HG02938 (cell line): ENCODE data around the gene TXNDC5.

ENCODE experiments used
- ATAC-seq: cut with Tn5 transposase; IDR thresholded peaks from one replicate; pipeline ENCODE4 v1.9.1; 2021; ENCODE audit warnings: mild to moderate bottlenecking, moderate library complexity; ENCODE audit not compliant: unreplicated experiment

TXNDC5 gene

GRCh38 chr6:7878401-7878964 lies 32.1 kb downstream of the TXNDC5 start:
- ATAC-seq, result no peak

- no peak for ATAC-seq
Observed at GRCh38 chr6:7868926-7869325, 41.7 kb downstream of the TXNDC5 start.

DNA sequence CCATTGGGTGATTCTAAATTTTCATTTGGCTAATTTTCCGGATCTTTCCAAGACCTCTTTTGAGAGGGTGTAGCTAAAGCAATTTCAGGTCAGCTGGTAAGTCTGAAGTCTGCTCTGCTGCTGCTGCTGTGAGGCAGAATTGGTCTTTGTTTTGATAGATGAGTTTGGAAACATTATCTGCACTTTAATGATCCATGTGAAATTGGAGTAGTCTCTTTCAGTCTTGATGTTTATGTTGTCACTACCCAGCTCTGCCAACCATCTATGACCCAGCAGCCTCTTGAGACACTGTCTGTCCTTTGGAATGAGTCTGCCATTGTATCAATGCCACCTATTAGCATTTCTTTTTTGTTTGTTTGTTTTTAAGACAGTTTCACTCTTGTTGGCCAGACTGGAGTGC lies 44.1 kb downstream of the TXNDC5 start:
- ATAC-seq, result no peak

- ATAC-seq, result no peak
Observed at GRCh38 chr6:7865781-7866180, 44.8 kb downstream of the TXNDC5 start.

- ATAC-seq, result no peak
Observed at GRCh38 chr6:7859591-7859990, 51.0 kb downstream of the TXNDC5 start.

- no peak for ATAC-seq
Observed at GRCh38 chr6:7851780-7852179, 58.8 kb downstream of the TXNDC5 start.

GRCh38 chr6:7848229-7848628 lies 62.4 kb downstream of the TXNDC5 start:
- no peak for ATAC-seq

DNA sequence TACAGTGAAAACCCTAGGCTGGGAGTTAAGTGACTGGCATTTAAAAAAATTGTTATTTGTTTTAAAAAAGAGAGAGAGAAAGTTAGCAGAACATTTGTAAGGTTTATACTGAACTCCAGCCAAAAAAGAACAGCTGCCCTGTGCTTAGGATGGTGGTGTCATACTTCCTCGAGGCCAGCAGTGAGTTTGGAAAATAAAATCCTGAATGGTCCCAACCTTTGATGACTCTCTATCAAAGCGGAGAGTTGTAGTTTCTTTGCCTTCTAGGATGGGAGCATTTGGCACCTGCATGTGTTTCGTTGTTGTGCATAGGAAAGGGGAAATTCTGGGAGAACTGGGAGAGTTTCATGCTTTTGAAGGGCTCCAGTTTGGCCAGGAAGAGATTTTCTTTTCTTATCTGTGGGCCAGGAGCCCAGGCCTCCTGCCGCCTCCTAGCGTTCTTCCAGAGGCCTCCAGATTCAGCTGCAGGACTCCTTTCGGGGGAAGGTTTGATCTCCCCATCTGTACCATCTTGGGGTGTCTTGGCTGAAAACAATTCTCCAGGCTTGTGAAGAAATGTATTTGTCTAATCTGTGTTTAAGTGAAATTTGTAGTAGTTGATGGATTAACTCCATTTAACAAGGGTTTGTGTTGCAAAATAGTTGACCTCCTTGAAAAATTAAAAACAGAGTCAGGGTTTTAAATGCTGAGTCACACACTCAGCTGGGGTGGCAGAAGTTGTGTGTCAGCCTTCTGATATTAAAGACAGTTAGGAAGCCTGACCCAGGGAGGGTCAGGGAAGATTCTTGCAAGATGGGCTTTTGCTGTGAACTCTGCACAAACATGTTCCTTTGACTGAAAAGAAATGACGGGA lies 63.4 kb downstream of the TXNDC5 start:
- ATAC-seq, result no peak

GRCh38 chr6:7841781-7842468 lies 68.7 kb downstream of the TXNDC5 start:
- ATAC-seq, result no peak

DNA sequence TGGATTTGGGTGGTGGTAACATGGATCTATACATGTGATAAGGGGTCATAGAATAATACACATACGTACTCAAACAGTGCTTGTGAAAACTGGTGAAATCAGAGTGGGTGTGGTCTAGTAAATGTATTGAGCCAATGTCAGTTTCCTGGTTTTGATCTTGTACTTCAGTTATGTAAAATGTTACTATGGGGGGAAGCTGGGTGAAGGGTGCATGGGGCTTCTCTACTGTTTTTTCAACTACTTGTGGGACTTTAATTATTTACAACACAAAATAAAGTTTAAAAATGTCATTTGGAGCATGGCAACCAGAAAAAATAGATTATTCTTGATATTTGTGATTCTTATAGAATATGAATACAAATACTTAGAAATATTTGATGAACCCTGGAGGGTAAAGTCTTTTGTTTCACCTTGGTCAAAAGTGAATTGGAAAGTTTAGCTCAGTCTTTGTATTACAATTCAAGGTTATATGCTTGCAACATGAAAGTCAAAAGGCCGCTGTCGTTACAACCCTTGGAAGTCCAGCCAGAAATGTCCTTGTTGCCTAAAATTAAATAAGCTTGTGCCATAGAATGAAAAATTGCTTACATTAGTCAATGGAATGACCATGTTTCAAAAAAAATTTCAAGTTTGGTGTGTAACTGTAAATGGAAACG lies 74.1 kb downstream of the TXNDC5 start:
- ATAC-seq, result no peak

- ATAC-seq, result no peak
Observed at GRCh38 chr6:7833751-7834070, 76.9 kb downstream of the TXNDC5 start.

GRCh38 chr6:7832904-7833750 lies 77.5 kb downstream of the TXNDC5 start:
- no peak for ATAC-seq
